GM20431 (cell line): ENCODE measurements around the gene PDCD1.

Source experiments
- in situ Hi-C: fragments of 300-500 bp; cut with MseI, MboI; formaldehyde crosslinking; loops from one replicate; pipeline ENCODE4 v1.15.0; 2020; ENCODE audit warnings: low sequenced_read_pairs; ENCODE audit not compliant: unreplicated experiment

The PDCD1 gene

DNA sequence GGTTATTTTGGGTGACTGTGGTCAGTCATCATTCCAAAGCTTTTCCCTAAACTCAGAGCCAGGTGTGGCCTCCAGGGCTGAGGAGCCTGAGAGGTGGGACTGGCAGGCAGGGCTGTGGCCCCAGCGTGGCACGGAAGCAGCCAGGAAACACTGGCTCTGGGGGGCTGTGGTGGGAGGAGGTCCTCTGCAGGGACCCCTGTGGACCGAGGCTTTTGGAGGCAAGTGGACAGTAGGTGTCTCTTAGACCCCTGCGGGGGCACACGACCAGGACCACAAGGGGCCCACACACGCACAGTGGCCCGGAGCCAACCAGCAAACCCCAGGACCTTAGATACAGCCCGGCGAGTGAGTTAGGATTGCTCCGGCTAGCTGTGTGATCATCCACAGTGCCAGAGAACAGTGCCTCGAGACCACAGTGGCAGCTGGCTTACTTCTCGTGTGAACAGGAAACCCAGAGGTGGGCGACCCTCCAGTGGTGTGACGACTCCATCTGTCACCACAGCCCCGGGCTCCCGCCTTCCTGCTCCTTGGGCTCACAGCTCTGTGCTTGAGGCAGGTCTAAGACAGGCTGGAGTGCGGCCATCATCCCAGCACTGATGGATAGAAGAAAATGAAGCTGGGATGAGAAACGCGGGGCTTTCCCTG is 9.2 kb upstream of the PDCD1 start:
- in situ Hi-C loops: no loop called here

DNA sequence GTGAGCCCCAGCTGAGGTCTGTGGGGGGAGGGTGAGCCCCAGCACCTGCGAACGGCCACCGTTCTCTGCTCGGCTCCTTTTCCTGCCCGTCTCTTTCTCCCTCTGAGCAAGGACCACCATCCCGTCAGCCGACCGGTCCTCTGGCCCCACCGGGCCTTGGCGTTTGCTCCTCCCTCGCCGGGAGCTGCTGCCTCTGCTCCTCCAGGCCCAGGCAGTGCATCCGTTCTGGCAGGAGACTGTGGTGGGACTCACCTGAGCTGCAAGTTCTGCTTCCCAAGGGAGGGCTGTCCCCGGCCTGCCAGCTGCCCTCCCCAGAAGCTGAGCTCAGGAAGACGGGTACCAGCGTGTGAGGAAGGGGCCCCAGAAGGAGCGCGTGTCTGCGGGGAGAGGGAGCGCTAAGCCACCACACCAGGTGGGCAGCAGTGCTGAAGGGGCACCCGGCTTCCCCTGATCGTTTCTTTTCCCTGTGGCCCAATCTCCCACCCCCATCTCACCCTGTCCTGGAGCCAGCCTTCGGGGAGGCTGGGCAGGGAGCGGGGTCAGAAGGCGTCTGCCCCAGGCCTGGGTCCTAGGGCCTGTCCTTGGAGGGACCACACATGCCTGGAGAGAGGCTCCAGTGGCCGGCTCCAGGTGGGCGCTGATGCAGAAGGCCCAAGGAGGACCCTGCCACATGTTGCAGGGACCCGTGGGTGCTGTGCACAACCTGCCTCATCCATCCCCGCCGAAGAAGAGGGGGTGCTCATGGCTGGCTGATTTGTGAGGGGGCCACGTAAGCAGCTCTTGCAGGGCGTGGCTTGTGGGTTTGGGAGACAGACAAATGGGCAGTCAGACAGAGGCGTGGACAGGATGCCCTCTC is 8.3 kb upstream of the PDCD1 start:
- in situ Hi-C loops: no loop called here

DNA sequence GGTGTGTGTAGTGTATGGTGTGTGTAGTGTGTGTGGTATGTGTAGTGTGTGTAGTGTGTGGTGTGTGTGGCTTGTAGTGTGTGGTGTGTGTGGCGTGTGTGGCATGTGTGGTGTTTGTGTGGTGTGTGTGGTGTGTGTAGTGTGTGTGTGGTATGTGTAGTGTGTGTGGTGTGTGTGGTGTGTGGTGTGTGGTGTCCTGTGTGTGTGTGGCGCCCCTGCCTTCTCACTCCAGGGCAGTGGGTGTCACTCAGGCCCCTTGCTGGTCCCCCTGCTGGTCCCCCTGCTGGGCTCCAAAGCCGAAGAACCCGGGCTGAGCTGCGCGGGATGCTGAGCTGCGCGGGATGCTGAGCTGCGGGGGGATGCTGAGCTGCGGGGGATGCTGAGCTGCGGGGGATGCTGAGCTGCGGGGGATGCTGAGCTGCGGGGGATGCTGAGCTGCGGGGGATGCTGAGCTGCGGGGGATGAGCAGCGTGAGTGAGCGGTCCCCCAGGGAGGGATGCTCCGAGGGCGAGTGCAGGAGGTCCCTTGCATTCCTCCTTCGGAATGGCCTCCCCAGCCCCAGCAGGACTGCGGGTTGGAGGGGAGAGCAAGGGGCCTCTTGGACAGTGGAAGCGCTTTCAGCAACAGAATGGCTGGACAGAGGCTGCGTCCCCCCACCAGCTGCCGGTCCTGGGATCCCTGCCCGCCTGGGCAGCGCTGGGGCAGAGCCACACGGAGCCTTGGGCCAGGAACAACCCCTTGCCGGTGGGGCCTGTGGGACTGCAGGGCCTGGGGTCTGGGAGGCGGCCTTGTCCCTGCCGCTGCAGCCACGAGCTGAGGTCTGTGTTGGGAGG is 7.5 kb upstream of the PDCD1 start:
- in situ Hi-C loops: no loop called here

DNA sequence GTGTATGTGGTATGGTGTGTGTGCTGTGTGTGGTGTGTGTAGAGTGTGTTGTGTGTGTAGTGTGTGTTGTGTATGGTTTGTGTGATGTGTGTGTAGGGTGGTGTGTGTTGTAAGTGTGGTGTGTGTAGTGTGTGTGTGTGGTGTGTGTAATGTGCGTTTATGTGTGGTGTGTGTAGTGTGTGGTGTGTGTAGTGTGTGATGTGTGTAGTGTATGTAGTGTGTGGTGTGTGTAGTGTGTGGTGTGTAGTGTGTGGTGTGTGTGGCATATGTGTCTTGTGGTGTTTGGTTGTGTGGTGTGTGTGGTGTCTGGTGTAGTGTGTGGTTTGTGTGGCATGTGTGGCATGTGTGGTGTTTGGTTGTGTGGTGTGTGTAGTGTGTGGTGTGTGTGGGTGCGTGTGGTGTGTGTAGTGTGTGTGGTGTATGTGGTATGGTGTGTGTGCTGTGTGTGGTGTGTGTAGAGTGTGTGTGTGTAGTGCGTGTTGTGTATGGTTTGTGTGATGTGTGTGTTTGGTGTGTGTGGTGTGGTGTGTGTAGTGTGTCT is 6.8 kb upstream of the PDCD1 start:
- in situ Hi-C loops: no loop called here

DNA sequence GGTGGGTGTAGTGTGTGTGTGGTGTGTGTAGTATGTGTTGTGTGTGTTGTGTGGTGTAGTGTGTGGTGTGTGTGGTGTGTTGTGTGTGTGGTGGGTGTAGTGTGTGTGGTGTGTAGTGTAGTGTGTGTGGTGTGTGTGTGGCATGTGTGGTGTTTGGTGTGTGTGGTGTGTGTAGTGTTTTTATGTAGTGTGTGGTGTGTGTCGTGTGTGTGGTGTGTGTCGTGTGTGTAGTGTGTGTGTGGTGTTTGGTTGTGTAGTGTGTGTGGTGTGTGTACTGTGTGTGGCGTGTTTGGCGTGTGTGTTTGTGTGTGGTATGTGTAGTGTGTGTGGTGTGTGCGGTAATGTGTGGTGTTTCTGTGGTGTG is 6.1 kb upstream of the PDCD1 start:
- in situ Hi-C loops: no loop called here

DNA sequence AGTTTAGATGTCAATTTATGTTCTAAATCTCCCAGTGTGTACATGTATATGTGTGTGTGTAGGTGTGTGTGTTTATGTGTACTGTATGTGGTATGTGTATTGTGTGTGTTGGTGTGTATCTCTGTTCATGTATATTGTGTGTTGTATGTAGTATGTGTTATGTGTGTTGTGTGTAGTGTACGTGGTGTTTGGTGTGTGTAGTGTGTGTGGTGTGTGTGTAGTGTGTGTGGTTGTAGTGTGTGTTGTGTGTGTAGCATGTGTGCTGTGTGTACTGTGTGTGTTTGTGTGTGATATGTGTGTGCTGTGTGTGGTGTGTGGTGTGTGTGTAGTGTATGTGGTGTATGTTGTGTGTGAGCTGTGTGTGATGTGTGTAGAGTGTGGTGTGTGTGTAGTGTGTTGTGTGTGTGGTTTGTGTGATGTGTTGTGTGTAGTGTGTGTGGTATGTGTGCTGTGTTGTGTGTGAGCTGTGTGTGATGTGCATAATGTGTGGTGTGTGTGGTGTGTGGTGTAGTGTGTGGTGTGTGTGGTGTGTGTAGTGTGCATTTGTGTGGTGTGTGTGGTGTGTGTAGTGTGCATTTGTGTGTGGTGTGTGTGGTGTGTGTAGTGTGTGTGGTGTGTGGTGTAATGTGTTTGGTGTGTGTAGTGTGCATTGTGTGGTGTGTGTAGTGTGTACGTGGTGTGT is 5.6 kb upstream of the PDCD1 start:
- in situ Hi-C loops: no loop called here

DNA sequence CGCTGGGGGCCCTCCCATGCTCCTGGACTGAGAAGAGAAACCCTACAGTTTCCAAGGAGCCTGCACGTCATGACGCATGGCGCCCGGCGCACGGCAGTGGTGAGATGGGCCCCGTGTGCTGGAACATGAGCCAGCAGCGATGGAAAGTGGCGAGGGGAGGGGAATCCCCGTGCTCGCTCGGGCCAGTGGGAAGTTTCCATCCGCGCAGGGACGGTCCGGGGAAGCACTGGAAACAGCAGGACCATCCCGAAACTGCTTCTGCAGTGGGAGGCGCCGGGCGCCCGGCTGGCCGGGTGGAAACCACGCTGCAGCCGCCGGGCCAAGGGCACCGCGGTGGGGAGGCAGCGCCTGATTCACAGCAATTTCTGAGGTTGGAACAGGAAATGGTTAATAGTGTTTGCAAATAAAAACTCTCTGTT is 4.9 kb upstream of the PDCD1 start:
- in situ Hi-C loops: no loop called here

DNA sequence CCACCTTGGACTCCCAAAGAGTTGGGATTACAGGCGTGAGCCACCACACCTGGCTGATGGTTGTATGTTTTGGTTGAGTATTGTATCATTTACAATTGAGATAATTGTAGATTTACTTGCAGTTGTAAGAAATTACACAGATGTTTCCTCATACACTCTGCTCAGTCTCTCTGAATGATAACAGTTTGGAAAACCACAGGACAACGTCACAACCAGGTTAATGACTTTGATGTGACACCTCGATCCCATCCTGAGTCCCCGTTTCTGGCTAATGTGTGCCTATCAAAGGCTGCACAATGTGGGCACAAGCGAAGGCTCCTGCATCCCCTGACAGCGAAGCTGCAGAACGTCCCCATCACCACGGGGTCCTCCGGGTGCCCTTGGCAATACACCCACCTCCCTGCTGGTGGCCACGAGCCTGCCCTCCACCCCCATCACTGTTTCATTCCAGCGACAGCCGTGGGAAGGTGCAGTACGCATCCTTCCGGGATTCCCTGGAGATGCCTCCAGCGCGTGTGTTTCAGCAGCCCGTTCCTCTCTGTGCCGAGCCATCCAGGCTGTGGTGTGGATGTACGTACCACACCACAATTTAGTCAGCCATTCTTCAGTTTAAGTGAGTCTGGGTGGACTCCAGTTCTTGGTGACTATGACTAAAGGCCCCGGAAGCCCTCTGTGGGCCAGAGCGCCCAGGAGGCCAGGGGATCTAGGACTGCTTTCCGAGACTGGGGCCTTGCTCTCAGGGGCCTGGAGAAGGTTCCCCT is 4.3 kb upstream of the PDCD1 start:
- in situ Hi-C loops: no loop called here

DNA sequence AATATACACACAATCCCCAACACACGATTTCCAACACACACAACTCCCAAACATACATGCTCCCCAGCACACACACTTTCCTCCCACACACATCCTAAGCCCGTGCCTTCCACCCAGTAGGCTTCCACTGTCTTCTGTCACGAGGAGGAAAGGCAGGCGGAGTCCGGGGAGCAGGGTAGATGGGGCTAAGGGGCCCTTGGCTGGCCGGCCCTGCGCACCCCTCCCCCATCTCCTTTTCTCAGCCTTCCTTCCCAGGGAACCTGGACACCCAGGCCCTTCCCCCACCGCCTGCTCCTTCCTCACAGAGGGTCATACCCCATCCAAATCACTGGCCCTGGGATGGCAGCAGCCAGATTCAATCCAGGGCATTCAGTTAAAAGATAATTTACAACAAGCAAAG is 3.4 kb upstream of the PDCD1 start:
- in situ Hi-C loops: no loop called here

DNA sequence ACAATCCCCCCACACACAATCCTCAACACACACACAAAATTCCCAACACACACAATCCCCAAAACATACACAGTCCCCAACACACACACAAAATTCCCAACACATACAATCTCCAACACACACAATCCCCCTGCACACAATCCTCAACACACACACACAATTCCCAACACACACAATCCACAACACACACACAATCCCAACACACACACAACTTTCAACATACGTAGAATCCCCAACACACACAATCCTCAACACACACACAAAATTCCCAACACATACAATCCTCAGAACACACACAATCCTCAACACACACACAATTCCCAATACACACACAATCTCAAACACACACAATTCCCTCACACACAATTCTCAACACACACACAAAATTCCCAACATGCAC is 2.6 kb upstream of the PDCD1 start:
- in situ Hi-C loops: no loop called here

DNA sequence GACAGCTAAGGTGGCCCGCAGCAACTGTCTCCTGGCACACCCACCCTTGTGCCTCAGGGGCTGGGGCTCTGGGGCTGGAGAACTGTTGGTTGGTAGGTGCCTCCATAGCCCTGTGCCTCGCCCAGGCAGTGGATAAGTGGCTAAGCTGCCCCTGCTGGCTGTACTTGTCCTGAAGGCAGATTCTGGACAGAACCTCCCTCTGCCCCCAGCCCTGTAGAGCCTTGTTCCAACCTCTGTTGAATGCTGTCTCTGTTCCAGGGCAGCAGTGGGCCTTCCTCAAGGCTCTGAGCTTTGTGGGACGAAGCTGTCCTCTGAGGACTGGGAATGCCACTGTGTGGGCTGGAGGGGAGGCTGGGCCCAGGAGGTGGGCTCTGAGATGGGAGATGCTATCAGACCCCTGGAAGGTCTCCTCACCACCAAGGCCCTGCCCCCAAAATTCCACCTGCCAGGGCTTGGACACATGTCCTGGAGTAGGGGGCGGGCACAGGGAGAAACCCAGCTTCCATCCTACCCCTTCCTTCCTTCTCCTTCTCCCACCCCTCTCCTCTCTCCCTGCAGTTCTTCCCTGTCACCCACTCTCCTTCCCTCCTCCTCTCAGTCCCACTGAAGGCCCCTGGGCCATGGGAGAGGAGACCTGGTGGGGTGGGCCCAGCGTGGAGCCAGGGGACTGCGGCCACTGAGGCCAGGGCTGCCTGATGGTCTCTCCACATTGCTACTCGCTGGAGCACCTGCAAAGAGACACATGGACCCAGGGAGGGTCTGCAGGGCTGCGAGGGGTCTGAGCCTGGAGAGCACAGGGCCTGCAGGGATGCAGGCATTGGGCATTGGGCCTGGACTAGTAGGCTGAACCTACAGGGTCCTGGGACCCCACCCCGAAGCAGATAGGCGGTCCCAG is 1.7 kb upstream of the PDCD1 start:
- in situ Hi-C loops: no loop called here

DNA sequence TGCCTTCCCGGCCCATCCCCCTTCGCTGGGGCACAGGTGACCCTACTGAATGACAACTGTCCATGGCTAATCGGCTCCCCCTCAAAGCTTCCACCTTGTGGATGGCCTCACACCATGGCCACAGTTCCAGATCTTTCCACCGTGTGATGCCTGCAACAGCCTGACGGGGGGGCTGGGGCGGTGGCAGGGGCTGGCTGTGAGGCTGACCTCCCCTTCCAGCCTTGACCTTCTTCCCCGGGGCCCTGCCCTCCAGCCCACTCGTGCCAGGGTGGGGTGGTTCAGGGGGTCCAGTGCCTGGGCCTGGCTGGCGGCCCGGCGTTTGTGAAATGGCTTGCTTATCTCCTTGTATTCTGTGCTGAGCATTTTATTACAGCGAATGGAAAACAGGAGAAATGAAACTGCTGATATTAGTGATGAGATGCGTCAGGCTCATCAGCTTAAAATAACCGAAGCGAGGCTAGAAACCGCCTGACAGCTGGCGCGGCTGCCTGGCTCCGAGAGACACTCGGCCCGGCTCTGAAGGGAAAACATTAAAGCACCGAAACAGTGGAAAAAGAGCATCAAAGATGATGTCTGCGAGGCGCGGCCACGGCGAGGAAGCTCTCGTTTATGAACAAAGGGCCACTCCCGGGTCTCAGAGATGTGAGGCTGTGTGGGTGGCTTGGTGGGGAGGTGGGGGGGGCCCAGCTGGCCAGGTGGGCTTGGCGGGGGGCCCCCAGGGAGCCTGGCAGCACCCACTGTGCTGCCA is 916 bp upstream of the PDCD1 start:
- in situ Hi-C loops: no loop called here

DNA sequence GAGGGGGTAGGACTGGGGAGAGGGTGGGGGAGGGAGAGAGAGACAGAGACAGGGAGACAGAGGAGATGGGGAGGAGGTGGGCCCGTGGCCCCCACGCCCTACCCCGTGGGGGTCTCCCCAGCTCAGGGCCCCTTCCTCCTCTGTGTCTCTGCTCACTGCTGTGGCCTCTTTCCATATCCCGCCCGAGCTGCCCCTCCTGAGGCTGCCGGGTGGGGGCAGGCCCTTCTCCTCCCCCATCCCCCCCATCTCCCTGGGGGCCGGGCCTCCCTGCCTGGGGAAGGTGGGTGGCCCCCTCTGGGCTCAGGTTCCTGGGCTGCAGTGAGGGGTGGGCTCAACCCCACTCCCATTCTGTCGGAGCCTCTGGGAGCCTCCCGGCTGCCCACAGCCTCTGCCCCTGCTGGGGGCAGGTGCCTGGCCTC is 332 bp upstream of the PDCD1 start:
- in situ Hi-C loops: no loop called here

DNA sequence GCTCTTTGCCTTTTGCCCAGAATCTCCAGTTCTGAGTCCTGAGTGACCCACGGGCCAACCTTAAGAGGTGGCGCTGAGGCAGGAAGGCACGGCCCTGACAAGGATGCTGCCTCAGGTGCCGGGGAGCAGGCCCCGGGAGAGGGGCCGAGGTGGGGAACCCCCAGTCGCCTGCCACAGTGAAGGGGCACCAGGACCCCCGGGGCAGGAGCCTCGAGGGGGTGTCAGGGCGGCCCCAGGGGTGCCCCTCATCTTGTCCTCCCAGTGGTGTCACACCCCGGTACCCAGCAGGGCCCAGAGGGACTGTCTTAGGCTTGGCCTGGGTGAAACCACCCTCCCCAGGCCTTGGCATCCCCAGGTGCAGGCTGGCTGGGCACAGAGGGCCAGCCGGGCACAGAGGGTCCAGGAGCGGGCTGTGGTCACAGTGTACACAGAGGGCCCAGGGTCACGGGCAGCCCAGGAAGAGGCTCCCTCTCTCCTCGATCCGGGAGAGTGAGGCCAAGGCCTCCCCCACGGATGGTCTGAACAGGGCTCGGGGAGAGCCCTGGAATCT is 1.0 kb downstream of the PDCD1 start:
- in situ Hi-C loops: no loop called here

DNA sequence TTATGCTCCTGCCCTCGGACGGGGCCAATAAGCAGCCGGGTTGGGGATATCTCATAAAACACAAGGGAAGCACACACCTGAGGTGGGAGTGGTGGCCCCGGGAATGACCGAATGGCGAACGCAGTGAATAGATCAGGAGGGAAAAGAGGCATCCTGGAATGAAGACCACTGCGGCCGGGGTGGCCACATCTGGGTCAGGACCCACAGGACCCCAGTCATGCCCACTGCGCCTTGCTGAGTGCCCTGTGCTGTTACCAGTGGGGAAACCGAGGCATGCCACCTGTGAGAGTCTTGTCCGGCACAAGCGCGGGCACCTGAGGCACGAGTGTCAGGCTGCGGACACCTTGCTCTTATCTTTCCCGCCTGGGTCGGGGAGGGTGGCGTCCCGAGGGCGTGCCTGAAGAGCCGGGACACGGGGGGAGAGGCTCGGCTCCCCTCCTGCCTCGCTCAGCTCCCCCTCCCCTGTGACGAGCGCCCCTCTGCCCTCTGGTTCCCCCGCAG is 1.6 kb downstream of the PDCD1 start:
- in situ Hi-C loops: no loop called here

DNA sequence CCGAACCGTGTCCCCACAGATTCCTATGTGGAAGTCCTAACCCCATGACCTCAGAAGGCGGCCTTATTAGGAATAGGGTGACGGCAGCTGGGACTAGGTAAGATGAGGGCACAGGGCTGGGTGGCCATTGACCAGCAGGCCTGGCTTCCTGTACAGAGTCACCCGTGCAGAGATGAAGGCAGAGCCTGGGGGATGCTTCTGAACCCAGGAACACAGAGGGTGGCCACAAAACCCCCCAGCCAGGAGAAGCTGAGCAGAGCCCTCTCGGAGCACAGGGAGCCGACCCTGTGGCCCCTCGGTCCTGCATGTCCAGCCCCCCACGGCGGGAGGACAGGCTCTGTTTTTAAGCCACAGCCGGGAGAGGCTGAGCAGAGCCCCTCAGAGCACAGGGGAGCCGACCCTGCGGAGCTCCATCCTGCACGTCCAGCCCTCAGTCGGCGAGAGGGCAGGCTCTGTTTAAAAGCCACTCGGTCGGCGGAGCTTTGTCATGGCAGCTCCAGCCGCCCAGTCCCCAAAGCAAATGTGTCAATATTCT is 2.7 kb downstream of the PDCD1 start:
- in situ Hi-C loops: no loop called here

DNA sequence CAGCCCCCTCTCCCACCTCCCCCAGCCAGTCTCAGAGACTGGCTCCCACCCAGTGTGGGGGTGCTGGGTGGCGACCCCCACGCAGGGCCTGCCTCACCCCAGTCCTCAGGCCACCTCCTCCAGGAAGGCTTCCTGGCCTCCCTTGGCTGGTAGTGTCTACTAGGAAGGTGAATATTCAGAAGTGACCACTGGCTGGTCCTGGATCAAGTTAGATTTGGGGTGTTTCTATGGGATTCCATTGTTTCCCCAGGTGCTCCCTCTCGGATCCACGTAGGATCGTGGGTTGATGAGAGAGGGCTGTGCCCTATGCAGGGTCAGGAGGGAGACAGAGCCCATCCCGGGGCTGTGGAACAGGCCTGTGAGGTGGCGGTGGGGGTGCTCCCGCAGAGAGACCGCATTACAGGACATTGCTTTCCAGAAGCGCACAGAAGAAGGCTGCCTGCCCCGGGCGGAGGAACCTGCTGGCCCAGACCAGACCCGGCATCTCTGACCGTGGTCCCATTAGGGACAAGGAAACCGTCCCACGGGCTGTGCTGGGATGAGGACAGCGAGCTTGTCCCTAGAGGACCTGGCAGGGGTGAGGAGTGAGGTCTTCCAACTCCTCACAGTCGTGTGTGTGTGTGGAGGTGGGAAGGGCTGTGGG is 3.3 kb downstream of the PDCD1 start:
- in situ Hi-C loops: no loop called here
